Activated CD8-positive, alpha-beta T cell treated with anti-CD3 and anti-CD28 coated beads, Interleukin-2, amount 10 ng/mL, durations not matched to agents 7 days and 5 days (primary cell): Measurements from ENCODE around the gene CPT1A. TPM values are rescaled to one million over a fixed set of nuclear protein-coding genes. Genes with fewer than 3 reads are reported as not detected.

ENCODE experiments used
- ATAC-seq: fragments of 150-1000 bp; cut with Tn5 transposase; one replicate; pipeline ENCODE4 v1.10.0; 2021; ENCODE audit warnings: moderate library complexity
- CTCF ChIA-PET: fragments of 350-600 bp; sonication (Branson Sonifier 250); formaldehyde crosslinking; loops from one replicate; lab custom pipeline; 2021; ENCODE audit warnings: antibody characterized with exemption; lab: Charles Lee
- POLR2A ChIA-PET: fragments of 350-600 bp; sonication (Branson Sonifier 250); formaldehyde crosslinking; loops from one replicate; lab custom pipeline; 2021; ENCODE audit warnings: antibody characterized with exemption; lab: Charles Lee
- DNase-seq: peaks from one replicate; pipeline ENCODE4 v3.0.0-alpha.2; 2020
- H3K27ac Mint-ChIP-seq: one replicate; pipeline ENCODE4 v1.8.0; 2021; ENCODE audit warnings: mild to moderate bottlenecking, mixed read lengths
- H3K27me3 Mint-ChIP-seq: one replicate; pipeline ENCODE4 v1.8.0; 2021; ENCODE audit warnings: low read depth, mixed read lengths
- H3K36me3 Mint-ChIP-seq: one replicate; pipeline ENCODE4 v1.8.0; 2021; ENCODE audit warnings: low read depth, mixed read lengths
- H3K4me1 Mint-ChIP-seq: one replicate; pipeline ENCODE4 v1.8.0; 2021; ENCODE audit warnings: low read depth, mixed read lengths
- H3K4me3 Mint-ChIP-seq: one replicate; pipeline ENCODE4 v1.8.0; 2021; ENCODE audit warnings: mild to moderate bottlenecking, mixed read lengths
- H3K9me3 Mint-ChIP-seq: one replicate; pipeline ENCODE4 v1.8.0; 2022; ENCODE audit warnings: mixed read lengths; ENCODE audit not compliant: insufficient read depth
- total RNA-seq, 2 experiments: library from RNA; stranded (reverse); gene quantifications; one replicate each; pipeline ENCODE4 v1.2.3, GENCODE V29; 2021

CPT1A gene
- total RNA-seq, 2 experiments from 2014 or later, result 63.2 to 69.1 TPM

DNA sequence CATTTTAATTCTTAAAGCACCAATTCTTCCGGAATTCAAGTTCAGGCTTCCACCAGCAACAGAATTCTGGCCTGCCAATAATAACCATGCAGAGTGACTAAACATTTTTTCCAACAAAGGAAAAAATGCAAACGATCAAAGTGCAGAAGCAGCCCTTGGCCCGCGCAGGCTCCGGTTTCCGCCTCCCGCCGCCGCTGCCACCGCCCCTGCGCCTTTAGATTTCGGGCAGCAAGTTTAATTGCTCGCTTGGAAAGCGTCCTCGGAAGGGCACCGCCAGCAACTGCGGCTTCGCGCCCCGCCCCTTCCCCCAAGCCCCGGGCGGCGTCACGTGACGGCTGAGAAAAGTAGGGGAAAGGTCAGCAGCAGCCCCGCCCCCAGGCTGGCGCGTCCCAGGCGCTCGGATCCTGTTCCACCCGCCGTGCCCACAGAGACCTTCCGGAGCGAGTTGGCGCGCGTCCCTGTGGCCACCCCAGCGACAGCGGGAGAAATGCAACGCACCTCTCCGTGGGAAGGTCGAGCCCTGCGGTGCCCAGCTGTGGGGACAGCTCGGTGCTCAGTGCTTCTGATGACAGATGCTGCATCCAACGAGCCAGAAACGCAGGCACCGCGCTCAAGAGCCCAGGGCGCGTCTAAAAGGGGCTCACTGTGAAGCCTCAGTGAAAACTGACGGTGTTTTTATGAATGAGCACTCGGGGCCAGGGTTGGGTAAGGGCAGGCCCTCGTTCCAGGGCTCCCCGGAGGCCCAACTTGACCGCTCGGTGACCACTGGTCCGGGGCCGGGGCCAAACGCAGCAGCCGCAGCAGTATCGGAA, 2.5 kb downstream of the CPT1A start:
- Mint-ChIP-seq H3K27me3 (no peaks in the 10 kb centered on the region), H3K36me3 (peaks cover 14% of the 10 kb centered on the region), H3K27ac (peak overlapping the region; percentile 96), H3K9me3 (no peaks in the 10 kb centered on the region), H3K4me1 (peaks cover 64% of the 10 kb centered on the region), H3K4me3 (peak overlapping the region; percentile 87)
- ATAC-seq, result peak; percentile 56
- ChIA-PET POLR2A (interaction anchor here (1.0 to 2.0 kb wide), 3 partner anchors 8 to 21 kb away, joined by 3 to 7 read pairs (median 5); no protein-coding TSS in a partner anchor), CTCF (interaction anchor here (1.2 to 1.8 kb wide), 2 partner anchors 21 to 41 kb away, joined by 3 to 5 read pairs; no protein-coding TSS in a partner anchor)
- DNase-seq, result peak; percentile 97

GRCh38 chr11:68838572-68838964, 3.1 kb downstream of the CPT1A start:
- ChIA-PET CTCF (interaction anchor here (1.1 to 1.8 kb wide), 3 partner anchors 13 to 40 kb away, joined by 3 to 5 read pairs (median 3); no protein-coding TSS in a partner anchor), POLR2A (interaction anchor here (0.6 to 2.0 kb wide), 4 partner anchors 8 to 651 kb away, joined by 3 to 7 read pairs (median 4); no protein-coding TSS in a partner anchor)
- Mint-ChIP-seq H3K4me1 (peaks cover 57% of the 10 kb centered on the region), H3K4me3 (peak overlapping the region; percentile 87), H3K27me3 (no peaks in the 10 kb centered on the region), H3K36me3 (peaks cover 14% of the 10 kb centered on the region), H3K27ac (peak overlapping the region; percentile 96), H3K9me3 (no peaks in the 10 kb centered on the region)
- DNase-seq, result peak; percentile 53
- ATAC-seq, result no peak

DNA sequence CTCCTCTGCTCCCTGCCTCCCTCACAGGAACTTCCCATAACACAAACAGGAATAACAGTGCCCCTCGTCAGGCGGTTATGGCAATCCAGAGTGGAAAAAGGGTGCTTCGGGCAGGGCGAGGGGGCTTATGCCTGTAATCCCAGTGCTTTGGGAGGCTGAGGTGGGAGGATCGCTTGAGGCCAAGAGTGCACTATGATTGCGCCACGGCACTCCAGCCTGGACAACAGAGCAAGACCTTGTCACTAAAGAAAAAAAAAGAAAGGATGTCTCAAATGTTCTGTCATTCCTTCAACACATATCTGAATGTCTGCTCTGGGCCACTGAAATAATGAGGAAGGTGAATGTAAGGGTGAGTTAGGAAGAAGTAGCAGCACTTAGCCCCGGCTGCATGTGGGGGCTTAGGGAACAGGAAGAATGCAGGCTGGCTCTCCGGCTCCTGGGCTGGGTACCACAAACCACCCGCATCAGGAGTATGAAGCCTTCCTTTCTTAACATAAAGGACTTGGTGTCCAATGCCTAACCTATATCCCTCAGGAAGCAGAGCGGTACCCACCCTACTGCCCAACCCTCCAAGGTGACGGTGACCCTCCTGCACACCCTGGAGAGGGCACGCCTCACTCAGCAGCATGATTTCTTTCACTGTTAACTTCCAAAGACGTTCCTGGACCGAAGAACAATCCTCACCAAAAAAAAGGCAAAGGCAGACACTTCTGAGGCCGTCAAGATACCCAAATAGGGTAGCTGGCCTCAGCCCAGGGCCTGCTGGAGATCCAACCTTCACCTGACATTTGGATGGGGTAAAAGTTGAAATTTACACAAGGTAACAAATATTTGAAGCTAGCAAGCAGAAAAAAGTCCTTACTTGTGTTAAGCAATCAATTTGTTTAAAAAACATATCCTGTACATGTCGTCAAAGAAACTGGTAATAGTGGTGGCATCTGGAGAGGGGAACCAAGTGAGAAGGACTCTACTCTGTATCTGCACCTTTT, 3.8 kb downstream of the CPT1A start:
- peaks cover 14% of the 10 kb centered on the region for H3K36me3 Mint-ChIP-seq
- DNase-seq (no peak), ATAC-seq (no peak)
- H3K4me3 Mint-ChIP-seq, result peak overlapping the region; percentile 87
- POLR2A ChIA-PET, result interaction anchor here (0.6 to 2.0 kb wide), 4 partner anchors 8 to 651 kb away, joined by 3 to 7 read pairs (median 4); no protein-coding TSS in a partner anchor
- peaks cover 50% of the 10 kb centered on the region for H3K4me1 Mint-ChIP-seq
- CTCF ChIA-PET, result interaction anchor here (1.1 to 1.8 kb wide), 3 partner anchors 12 to 39 kb away, joined by 3 to 5 read pairs (median 3); no protein-coding TSS in a partner anchor
- H3K9me3 Mint-ChIP-seq, result no peaks in the 10 kb centered on the region
- H3K27me3 Mint-ChIP-seq, result no peaks in the 10 kb centered on the region
- peak overlapping the region; percentile 96 for H3K27ac Mint-ChIP-seq

DNA sequence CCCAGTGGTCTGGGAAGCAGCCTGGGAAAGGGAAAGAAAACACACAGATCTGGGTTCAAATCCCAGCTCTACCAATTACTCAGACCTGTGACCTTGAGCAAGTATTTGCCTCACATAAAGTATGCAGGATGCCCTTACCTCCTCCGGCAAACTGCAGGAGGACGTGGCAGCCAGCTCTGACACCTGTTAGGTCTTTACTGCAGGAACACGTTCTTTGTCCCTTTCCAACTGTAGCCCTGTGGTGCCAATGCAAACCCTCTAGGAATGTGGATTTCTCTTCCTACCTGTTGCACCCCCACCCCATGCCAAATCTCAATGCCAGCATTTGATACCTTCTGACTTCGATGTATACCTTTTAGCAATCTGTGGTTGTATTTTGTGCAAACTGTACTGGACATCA, 6.0 kb downstream of the CPT1A start:
- H3K9me3 Mint-ChIP-seq, result no peaks in the 10 kb centered on the region
- H3K4me3 Mint-ChIP-seq, result no peak overlapping the region
- ChIA-PET POLR2A (no interaction called here), CTCF (interaction anchor here (1.0 kb wide), 1 partner anchor 8 kb away, joined by 3 read pairs; no protein-coding TSS in a partner anchor)
- ATAC-seq, result no peak
- DNase-seq, result no peak
- peaks cover 16% of the 10 kb centered on the region for H3K36me3 Mint-ChIP-seq
- peaks cover 48% of the 10 kb centered on the region for H3K4me1 Mint-ChIP-seq
- no peaks in the 10 kb centered on the region for H3K27me3 Mint-ChIP-seq
- H3K27ac Mint-ChIP-seq, result no peak overlapping the region

GRCh38 chr11:68835328-68835727, 6.4 kb downstream of the CPT1A start:
- DNase-seq (no peak), ATAC-seq (no peak)
- ChIA-PET POLR2A (no interaction called here), CTCF (interaction anchor here (1.0 kb wide), 1 partner anchor 8 kb away, joined by 3 read pairs; no protein-coding TSS in a partner anchor)
- Mint-ChIP-seq H3K36me3 (peaks cover 20% of the 10 kb centered on the region), H3K9me3 (no peaks in the 10 kb centered on the region), H3K27me3 (no peaks in the 10 kb centered on the region), H3K27ac (no peak overlapping the region), H3K4me3 (no peak overlapping the region), H3K4me1 (peaks cover 49% of the 10 kb centered on the region)

DNA sequence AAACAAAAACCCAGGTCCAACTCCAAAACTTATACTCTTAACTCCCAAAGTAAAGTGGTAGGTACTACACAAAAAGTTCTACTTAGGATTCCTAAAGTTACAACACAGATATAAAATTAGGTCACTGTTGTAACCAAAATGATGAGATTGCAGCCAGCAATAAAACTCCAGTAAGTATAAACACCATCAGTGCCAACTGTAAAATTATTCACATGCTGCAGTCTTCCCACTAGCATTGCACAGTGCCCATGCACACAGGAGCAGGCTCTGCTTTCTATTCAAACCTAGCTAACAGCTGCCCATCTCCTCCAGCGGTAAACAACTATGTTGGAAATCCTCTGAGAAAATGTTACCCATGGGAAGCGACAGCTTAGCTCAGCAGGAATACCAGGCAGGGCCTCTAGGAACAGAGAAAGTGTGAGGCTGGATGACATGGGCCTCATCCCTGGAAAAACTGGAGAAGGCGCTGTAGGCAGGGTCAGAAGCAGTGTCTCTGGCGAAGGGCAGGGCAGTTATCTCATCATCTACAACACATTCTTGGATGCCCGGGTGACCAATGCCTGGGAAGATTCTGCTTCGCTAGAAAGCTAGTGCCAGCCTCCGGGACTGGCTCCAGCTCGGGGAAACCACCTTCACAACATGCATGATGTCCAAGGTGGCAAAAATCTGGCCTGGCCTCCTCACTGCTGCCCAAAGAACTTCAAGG, 9.1 kb downstream of the CPT1A start:
- Mint-ChIP-seq H3K9me3 (no peaks in the 10 kb centered on the region), H3K27me3 (no peaks in the 10 kb centered on the region), H3K27ac (no peak overlapping the region), H3K36me3 (peaks cover 24% of the 10 kb centered on the region), H3K4me3 (no peak overlapping the region), H3K4me1 (peaks cover 50% of the 10 kb centered on the region)
- DNase-seq (no peak), ATAC-seq (no peak)
- CTCF ChIA-PET, result interaction anchor here (0.7 kb wide), 1 partner anchor 281 kb away, joined by 3 read pairs; no protein-coding TSS in a partner anchor
- POLR2A ChIA-PET, result no interaction called here

DNA sequence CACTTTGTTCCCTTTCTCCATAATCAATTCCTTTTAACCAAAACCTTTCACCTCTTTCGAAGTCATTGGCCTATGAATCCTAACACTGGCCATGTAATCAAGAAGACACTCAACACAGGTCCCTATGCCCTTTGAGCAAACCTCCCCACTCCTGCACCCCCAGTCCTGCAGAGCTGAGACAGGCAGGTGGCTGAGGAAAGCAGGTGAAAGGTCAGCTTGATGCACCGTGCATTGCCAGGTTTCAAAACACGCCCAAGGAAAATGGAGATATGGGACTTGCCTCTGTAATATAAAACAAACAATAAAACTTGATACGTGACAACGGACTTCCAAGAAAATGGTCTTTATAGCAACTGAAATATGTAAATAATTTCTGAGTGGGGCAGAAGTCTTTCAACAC, 10.6 kb downstream of the CPT1A start:
- DNase-seq, result no peak
- peaks cover 19% of the 10 kb centered on the region for H3K36me3 Mint-ChIP-seq
- H3K27me3 Mint-ChIP-seq, result no peaks in the 10 kb centered on the region
- POLR2A ChIA-PET, result no interaction called here
- CTCF ChIA-PET, result no interaction called here
- H3K27ac Mint-ChIP-seq, result no peak overlapping the region
- ATAC-seq, result no peak
- H3K4me1 Mint-ChIP-seq, result peaks cover 53% of the 10 kb centered on the region
- no peaks in the 10 kb centered on the region for H3K9me3 Mint-ChIP-seq
- H3K4me3 Mint-ChIP-seq, result no peak overlapping the region

DNA sequence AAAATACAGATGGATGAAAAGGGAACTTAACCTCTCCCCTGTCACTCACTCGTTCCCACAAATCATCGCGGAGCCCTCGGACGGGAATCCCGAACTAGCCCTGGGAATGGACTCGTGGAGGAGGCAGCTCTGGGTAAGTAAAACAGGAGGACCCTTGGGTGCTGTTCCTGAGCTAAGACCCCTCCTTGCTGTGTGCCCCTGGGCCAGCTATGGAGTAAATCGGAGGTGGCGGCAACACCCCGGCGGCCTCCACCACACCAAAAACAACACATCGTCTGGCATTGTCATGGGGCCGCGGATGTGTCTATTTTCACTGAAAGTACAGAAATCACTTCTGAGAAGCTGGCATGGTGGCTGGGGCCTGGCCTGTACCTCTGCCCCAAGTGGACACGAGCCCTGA, 12.1 kb downstream of the CPT1A start:
- ChIA-PET POLR2A (interaction anchor here (1.1 kb wide), 1 partner anchor 9 kb away, joined by 7 read pairs; no protein-coding TSS in a partner anchor), CTCF (interaction anchor here (0.7 to 1.3 kb wide), 3 partner anchors 13 to 31 kb away, joined by 3 to 4 read pairs (median 4); no protein-coding TSS in a partner anchor)
- H3K27me3 Mint-ChIP-seq, result no peaks in the 10 kb centered on the region
- H3K27ac Mint-ChIP-seq, result peak overlapping the region; percentile 82
- H3K9me3 Mint-ChIP-seq, result no peaks in the 10 kb centered on the region
- no peak overlapping the region for H3K4me3 Mint-ChIP-seq
- H3K4me1 Mint-ChIP-seq, result peaks cover 55% of the 10 kb centered on the region
- ATAC-seq (no peak), DNase-seq (no peak)
- peaks cover 17% of the 10 kb centered on the region for H3K36me3 Mint-ChIP-seq

DNA sequence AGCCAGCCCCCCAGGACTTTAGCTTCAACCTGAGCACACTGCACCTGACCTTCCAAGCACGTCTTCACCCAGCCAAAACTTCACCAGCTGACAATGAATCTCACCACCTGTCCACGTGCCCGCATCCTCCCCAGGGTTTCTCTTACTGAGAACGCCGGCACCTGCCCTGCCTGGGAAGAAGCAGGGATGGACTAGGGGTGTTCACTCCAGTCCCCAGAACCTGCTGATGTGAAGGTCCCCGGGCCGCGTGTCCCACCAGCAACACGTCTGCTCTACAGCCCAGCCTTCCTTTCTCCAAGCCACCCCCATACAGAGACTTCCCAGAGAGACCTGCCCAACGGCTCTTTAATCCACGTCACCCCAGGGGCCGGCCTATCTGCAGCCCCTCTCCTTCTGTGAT, 12.8 kb downstream of the CPT1A start:
- no peaks in the 10 kb centered on the region for H3K9me3 Mint-ChIP-seq
- CTCF ChIA-PET, result interaction anchor here (1.3 kb wide), 2 partner anchors 13 to 15 kb away, joined by 4 read pairs; no protein-coding TSS in a partner anchor
- no peaks in the 10 kb centered on the region for H3K27me3 Mint-ChIP-seq
- POLR2A ChIA-PET, result interaction anchor here (1.4 kb wide), 1 partner anchor 15 kb away, joined by 4 read pairs; no protein-coding TSS in a partner anchor
- peaks cover 17% of the 10 kb centered on the region for H3K36me3 Mint-ChIP-seq
- H3K4me3 Mint-ChIP-seq, result peak overlapping the region; percentile 34
- peaks cover 55% of the 10 kb centered on the region for H3K4me1 Mint-ChIP-seq
- DNase-seq (no peak), ATAC-seq (peak; percentile 8)
- peak overlapping the region; percentile 82 for H3K27ac Mint-ChIP-seq

GRCh38 chr11:68828155-68828931, 13.4 kb downstream of the CPT1A start:
- ATAC-seq, result peak; percentile 32

More at GRCh38 chr11:68828155-68828931, 13.4 kb downstream of the CPT1A start:
- CTCF ChIA-PET, result interaction anchor here (1.3 to 1.8 kb wide), 3 partner anchors 14 to 15 kb away, joined by 4 read pairs; no protein-coding TSS in a partner anchor
- Mint-ChIP-seq H3K27me3 (no peaks in the 10 kb centered on the region), H3K27ac (peak overlapping the region; percentile 82), H3K9me3 (no peaks in the 10 kb centered on the region), H3K36me3 (peaks cover 18% of the 10 kb centered on the region), H3K4me1 (peaks cover 55% of the 10 kb centered on the region), H3K4me3 (peak overlapping the region; percentile 34)
- POLR2A ChIA-PET, result interaction anchor here (0.9 to 1.4 kb wide), 2 partner anchors 14 to 15 kb away, joined by 3 to 4 read pairs; partner anchors contain the start of gene CPT1A
- DNase-seq, result no peak
